ENCODE data around the gene PCDH20. TPM values are rescaled to one million over a fixed set of nuclear protein-coding genes. Genes with fewer than 3 reads are reported as not detected.

The PCDH20 gene
- total RNA-seq, 5 donors from 2014 or later (not counting 1 experiment from before 2014, with no cell fraction given): not detected

DNA sequence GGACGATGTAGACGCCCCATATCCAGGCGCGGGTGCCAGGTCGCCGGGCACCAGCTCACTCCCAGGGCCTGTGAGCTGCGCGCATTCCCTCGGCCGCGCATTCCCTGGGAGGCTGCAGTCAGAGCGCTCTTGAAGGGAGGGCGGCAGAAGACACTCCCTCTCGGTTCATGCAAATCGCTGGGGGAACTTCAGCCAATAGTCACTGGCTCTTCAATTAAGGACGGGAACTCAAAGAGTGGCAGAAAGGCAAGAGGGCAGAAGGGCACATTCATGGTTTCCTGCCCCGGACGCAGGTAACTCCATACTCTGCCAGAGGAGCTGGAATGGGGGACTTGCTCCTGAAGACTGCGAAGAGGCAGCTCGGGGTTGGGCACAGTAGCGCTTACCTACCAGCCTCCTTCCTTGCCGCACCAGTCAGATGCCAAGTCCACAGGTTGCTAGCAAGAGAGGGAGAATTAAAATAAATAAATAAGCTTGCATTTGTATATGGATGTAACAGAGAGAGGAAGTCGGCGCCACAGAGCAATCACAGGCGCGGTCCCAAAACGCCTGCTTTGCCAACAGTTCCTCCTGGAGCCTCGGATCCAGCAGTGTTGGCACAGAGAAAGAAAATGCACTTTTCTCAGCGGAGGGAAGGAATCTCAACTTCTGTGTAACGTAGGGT, 459 bp downstream of the PCDH20 start:
- 5% methylated on average over 27 of the region's 30 CpGs for WGBS (ENCODE audit: insufficient coverage)
- Histone ChIP-seq H3K36me3 (ENCODE audit: control insufficient read depth in 2 of 2, extremely low read depth in 1 of 2, insufficient read depth in 1 of 2, low read length in 1 of 2) (no peaks in the 10 kb centered on the region), H3K27me3 (replicated peaks in 1 of 2; ENCODE audit: control insufficient read depth in 2 of 2, extremely low read depth in 1 of 2, insufficient read depth in 2 of 2, low read length in 1 of 2) (peaks cover 3 to 22% of the 10 kb centered on the region in 2 experiments), H3K4me1 (ENCODE audit: control insufficient read depth in 1 of 2, extremely low read depth in 1 of 2, insufficient read depth in 2 of 2, low read length in 2 of 2) (no peaks in the 10 kb centered on the region), H3K9me3 (no peaks in the 10 kb centered on the region), H3K4me3 (ENCODE audit: control insufficient read depth in 1 of 2, extremely low read depth in 1 of 2, low read length in 1 of 2) (no peak overlapping the region), H3K27ac (ENCODE audit: low read length) (no peak overlapping the region)
- peaks cover 0 to 7% (median 3%) of the 10 kb centered on the region in 3 donors for H3K9me3 Mint-ChIP-seq
- no peak for ATAC-seq (replicated peaks in 1 of 4)
- H3K4me1 Mint-ChIP-seq: no peaks in the 10 kb centered on the region
- ChIA-PET CTCF (no interaction called here), POLR2A (no interaction called here)
- no peak overlapping the region for H3K4me3 Mint-ChIP-seq
- peaks cover 27 to 30% of the 10 kb centered on the region in 2 donors for H3K27me3 Mint-ChIP-seq
- DNase-seq: no peak
- no peaks in the 10 kb centered on the region for H3K36me3 Mint-ChIP-seq
- no peak overlapping the region for H3K27ac Mint-ChIP-seq

DNA sequence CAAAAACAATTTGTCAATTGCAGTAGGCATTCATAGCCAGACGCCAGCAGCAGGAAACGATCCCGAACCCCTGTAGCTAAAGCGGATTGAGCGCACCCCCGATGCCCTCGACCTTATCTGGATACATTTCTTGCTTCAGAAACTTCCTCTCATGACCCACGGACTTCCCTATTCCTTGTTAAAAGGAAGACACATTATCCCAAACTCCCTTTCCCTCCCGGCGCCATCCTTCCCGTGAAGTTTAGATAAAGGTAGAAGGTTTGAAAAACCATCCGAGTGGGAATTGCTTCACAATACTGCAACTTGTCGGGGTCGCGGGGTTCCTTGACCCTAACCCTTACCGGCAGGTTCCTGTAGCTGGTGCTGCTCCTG, 977 bp downstream of the PCDH20 start:
- Mint-ChIP-seq H3K4me3 (no peak overlapping the region), H3K9me3 (peaks cover 0 to 7% (median 3%) of the 10 kb centered on the region in 3 donors), H3K4me1 (no peaks in the 10 kb centered on the region), H3K36me3 (no peaks in the 10 kb centered on the region), H3K27ac (no peak overlapping the region), H3K27me3 (peaks cover 27 to 30% of the 10 kb centered on the region in 2 donors)
- Histone ChIP-seq H3K36me3 (ENCODE audit: control insufficient read depth in 2 of 2, extremely low read depth in 1 of 2, insufficient read depth in 1 of 2, low read length in 1 of 2) (no peaks in the 10 kb centered on the region), H3K27ac (ENCODE audit: low read length) (no peak overlapping the region), H3K27me3 (replicated peaks in 1 of 2; ENCODE audit: control insufficient read depth in 2 of 2, extremely low read depth in 1 of 2, insufficient read depth in 2 of 2, low read length in 1 of 2) (peaks cover 3 to 22% of the 10 kb centered on the region in 2 experiments), H3K4me1 (ENCODE audit: control insufficient read depth in 1 of 2, extremely low read depth in 1 of 2, insufficient read depth in 2 of 2, low read length in 2 of 2) (no peaks in the 10 kb centered on the region), H3K9me3 (no peaks in the 10 kb centered on the region), H3K4me3 (ENCODE audit: control insufficient read depth in 1 of 2, extremely low read depth in 1 of 2, low read length in 1 of 2) (no peak overlapping the region)
- 10% methylated on average over 5 of the region's 16 CpGs for WGBS (ENCODE audit: insufficient coverage)
- DNase-seq: no peak
- ChIA-PET CTCF (interaction anchor here in 1 of 2 donors (0.6 kb wide), 1 partner anchor 29 kb away, joined by 3 read pairs; no protein-coding TSS in a partner anchor), POLR2A (no interaction called here)
- no peak for ATAC-seq (replicated peaks in 1 of 4)

DNA sequence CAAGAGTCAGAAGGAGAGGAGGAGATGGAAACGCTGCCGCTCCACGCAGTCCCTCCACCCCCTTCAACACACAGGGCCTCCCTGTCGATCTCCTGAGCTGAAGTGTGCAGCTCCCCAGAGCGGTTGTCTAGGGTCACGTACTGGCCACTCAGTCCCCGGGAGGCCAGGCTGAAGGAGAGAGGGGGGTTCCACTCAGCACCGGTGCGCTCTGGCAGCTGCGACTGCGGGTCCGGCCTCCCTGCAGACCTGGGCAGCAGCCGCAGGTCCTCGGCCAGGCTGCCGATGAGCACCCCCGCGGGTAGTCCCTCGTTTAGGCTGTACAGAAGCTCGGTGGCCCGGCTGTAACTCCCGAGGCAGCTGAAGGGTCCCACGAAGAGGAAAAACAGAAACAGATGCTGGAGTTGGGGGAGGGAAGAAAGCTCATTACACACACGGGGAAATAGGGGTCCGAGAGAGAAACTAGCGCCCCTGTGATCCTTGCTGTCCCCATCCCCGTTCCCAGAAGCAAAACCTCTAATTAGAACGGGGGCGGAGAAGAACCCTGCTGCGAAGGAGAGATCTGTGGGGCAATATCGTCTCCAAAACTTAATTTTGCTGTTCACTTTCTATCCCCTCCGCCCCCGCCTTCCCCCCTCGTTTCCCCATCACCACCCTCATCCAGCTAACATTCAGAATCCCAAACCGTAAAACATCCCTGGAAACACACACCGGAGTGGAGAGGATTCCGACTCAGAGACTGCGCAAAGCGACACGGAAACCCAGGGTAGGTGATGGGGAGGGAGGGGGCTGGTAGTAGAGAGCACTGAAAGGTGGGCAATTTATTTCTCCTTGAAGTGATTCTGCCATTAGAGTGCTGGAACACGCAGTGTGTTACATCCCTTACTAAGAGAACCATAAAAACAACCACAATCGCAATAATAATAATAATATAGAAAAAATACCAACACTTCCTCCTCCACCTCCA, 1.8 kb downstream of the PCDH20 start:
- POLR2A ChIA-PET: no interaction called here
- Histone ChIP-seq H3K27ac (ENCODE audit: low read length) (no peak overlapping the region), H3K4me3 (ENCODE audit: control insufficient read depth in 1 of 2, extremely low read depth in 1 of 2, low read length in 1 of 2) (no peak overlapping the region), H3K27me3 (replicated peaks in 1 of 2; ENCODE audit: control insufficient read depth in 2 of 2, extremely low read depth in 1 of 2, insufficient read depth in 2 of 2, low read length in 1 of 2) (peaks cover 3 to 22% of the 10 kb centered on the region in 2 experiments), H3K9me3 (no peaks in the 10 kb centered on the region), H3K4me1 (ENCODE audit: control insufficient read depth in 1 of 2, extremely low read depth in 1 of 2, insufficient read depth in 2 of 2, low read length in 2 of 2) (no peaks in the 10 kb centered on the region), H3K36me3 (ENCODE audit: control insufficient read depth in 2 of 2, extremely low read depth in 1 of 2, insufficient read depth in 1 of 2, low read length in 1 of 2) (no peaks in the 10 kb centered on the region)
- Mint-ChIP-seq H3K27me3 (peaks cover 27 to 30% of the 10 kb centered on the region in 2 donors), H3K4me1 (no peaks in the 10 kb centered on the region), H3K27ac (no peak overlapping the region), H3K9me3 (peaks cover 0 to 7% (median 3%) of the 10 kb centered on the region in 3 donors), H3K36me3 (no peaks in the 10 kb centered on the region), H3K4me3 (no peak overlapping the region)
- CTCF ChIA-PET: interaction anchor here in 1 of 2 donors (0.6 kb wide), 1 partner anchor 28 kb away, joined by 3 read pairs; no protein-coding TSS in a partner anchor
- 3% methylated on average over 18 of the region's 41 CpGs for WGBS (ENCODE audit: insufficient coverage)
- DNase-seq (no peak), ATAC-seq (replicated peaks in 1 of 4) (no peak)

DNA sequence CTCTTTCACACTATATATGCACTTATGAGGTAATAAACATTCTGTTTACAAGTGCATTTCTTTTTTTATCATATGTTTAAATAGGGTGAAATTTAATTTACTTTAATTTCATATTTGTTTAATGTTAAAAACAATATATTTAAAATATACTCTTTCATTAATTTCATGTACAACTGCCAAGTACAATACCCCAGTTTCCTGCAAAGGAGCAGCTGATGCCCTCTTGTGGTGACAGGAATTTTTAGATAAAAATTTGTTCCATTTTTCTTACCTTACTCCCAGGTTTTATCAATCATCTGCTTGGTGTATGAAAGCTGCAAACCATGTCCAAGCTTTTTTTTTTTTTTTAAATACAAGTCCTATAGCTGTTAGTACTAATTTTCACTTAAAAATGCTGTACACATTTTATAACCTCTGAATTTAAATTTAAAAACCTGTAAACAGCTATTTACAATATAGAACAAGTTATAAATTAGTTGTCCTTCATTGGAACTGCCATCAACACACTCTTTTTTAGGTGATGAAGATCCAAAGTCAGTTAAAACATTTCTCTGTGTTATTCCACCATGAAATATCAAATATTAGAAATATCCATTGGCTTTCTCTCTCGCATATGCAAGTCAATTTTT, 4.9 kb downstream of the PCDH20 start:
- H3K27me3 ChIP-seq (replicated peaks in 1 of 2; ENCODE audit: control insufficient read depth in 2 of 2, extremely low read depth in 1 of 2, insufficient read depth in 2 of 2, low read length in 1 of 2): peaks cover 3 to 22% of the 10 kb centered on the region in 2 experiments
- Mint-ChIP-seq H3K36me3 (no peaks in the 10 kb centered on the region), H3K27me3 (peaks cover 17 to 28% of the 10 kb centered on the region in 2 donors), H3K9me3 (peaks cover 0 to 9% (median 3%) of the 10 kb centered on the region in 3 donors), H3K27ac (no peak overlapping the region), H3K4me3 (no peak overlapping the region), H3K4me1 (no peaks in the 10 kb centered on the region)
- DNase-seq (no peak), ATAC-seq (replicated peaks in 1 of 4) (no peak)
- H3K9me3 ChIP-seq: no peaks in the 10 kb centered on the region
- WGBS (ENCODE audit: insufficient coverage): no CpG with 5 or more reads among the region's 1 CpG
- no peaks in the 10 kb centered on the region for H3K4me1 ChIP-seq (ENCODE audit: control insufficient read depth in 1 of 2, extremely low read depth in 1 of 2, insufficient read depth in 2 of 2, low read length in 2 of 2)
- no peaks in the 10 kb centered on the region for H3K36me3 ChIP-seq (ENCODE audit: control insufficient read depth in 2 of 2, extremely low read depth in 1 of 2, insufficient read depth in 1 of 2, low read length in 1 of 2)
- ChIA-PET CTCF (no interaction called here), POLR2A (interaction anchor here in 1 of 2 donors (0.6 kb wide), 2 partner anchors 25 to 224 kb away, joined by 3 to 6 read pairs; no protein-coding TSS in a partner anchor)
- no peak overlapping the region for H3K27ac ChIP-seq (ENCODE audit: low read length)
- H3K4me3 ChIP-seq (ENCODE audit: control insufficient read depth in 1 of 2, extremely low read depth in 1 of 2, low read length in 1 of 2): no peak overlapping the region

DNA sequence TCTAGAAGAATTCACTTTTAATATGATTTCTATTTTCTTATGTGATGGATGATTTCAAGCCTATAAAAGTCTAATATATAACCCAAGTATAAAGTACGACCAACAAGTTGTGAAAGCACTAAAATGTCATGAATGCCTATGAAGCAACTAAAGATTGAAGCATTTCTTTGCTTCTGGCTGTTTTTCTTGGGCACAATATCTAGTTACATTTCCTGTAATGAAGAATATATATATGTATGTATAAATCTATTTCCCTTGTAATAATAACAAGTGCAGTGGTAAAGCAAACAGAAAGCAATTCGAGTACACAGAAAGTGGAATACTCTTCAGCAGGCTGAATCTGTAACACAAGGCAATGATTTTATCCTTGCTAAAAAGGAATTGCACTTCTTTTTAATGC, 5.4 kb downstream of the PCDH20 start:
- POLR2A ChIA-PET: interaction anchor here in 1 of 2 donors (0.6 kb wide), 1 partner anchor 24 kb away, joined by 3 read pairs; no protein-coding TSS in a partner anchor
- Histone ChIP-seq H3K27ac (ENCODE audit: low read length) (no peak overlapping the region), H3K4me1 (ENCODE audit: control insufficient read depth in 1 of 2, extremely low read depth in 1 of 2, insufficient read depth in 2 of 2, low read length in 2 of 2) (no peaks in the 10 kb centered on the region), H3K36me3 (ENCODE audit: control insufficient read depth in 2 of 2, extremely low read depth in 1 of 2, insufficient read depth in 1 of 2, low read length in 1 of 2) (no peaks in the 10 kb centered on the region), H3K9me3 (no peaks in the 10 kb centered on the region), H3K27me3 (replicated peaks in 1 of 2; ENCODE audit: control insufficient read depth in 2 of 2, extremely low read depth in 1 of 2, insufficient read depth in 2 of 2, low read length in 1 of 2) (peaks cover 3 to 20% of the 10 kb centered on the region in 2 experiments), H3K4me3 (ENCODE audit: control insufficient read depth in 1 of 2, extremely low read depth in 1 of 2, low read length in 1 of 2) (no peak overlapping the region)
- no peaks in the 10 kb centered on the region for H3K4me1 Mint-ChIP-seq
- H3K9me3 Mint-ChIP-seq: peaks cover 0 to 10% (median 3%) of the 10 kb centered on the region in 3 donors
- H3K27ac Mint-ChIP-seq: no peak overlapping the region
- H3K27me3 Mint-ChIP-seq: peaks cover 12 to 23% of the 10 kb centered on the region in 2 donors
- H3K4me3 Mint-ChIP-seq: no peak overlapping the region
- no CpG with 5 or more reads among the region's 2 CpGs for WGBS (ENCODE audit: insufficient coverage)
- H3K36me3 Mint-ChIP-seq: no peaks in the 10 kb centered on the region
- ATAC-seq (replicated peaks in 1 of 4): no peak
- CTCF ChIA-PET: no interaction called here
- no peak for DNase-seq

DNA sequence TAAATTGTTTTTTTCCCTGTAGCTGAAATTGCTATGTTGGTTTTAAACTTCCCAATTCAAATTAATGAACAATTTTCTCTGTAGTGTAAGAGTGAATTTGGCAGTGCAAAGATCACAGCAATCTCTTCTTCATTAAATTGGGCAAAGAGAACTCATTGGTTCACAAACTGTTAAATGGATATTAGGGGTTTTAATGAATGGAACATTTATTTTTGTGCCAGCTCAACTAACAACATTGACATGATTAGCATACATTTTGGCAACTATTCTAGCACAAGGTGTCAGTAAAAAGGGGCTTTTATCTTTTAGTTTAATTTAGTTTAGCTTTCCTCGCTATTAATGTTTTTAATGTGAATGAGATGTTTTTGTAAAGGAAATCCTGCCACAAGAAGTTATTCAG, 7.1 kb downstream of the PCDH20 start:
- no CpG with 5 or more reads among the region's 1 CpG for WGBS (ENCODE audit: insufficient coverage)
- no peaks in the 10 kb centered on the region for H3K36me3 Mint-ChIP-seq
- H3K36me3 ChIP-seq (ENCODE audit: control insufficient read depth in 2 of 2, extremely low read depth in 1 of 2, insufficient read depth in 1 of 2, low read length in 1 of 2): no peaks in the 10 kb centered on the region
- peaks cover 0 to 10% (median 5%) of the 10 kb centered on the region in 3 donors for H3K9me3 Mint-ChIP-seq
- H3K4me3 Mint-ChIP-seq: no peak overlapping the region
- H3K27ac ChIP-seq (ENCODE audit: low read length): no peak overlapping the region
- no peaks in the 10 kb centered on the region for H3K9me3 ChIP-seq
- no peak overlapping the region for H3K4me3 ChIP-seq (ENCODE audit: control insufficient read depth in 1 of 2, extremely low read depth in 1 of 2, low read length in 1 of 2)
- peaks cover 3 to 14% of the 10 kb centered on the region in 2 donors for H3K27me3 Mint-ChIP-seq
- POLR2A ChIA-PET: no interaction called here
- DNase-seq: no peak
- no peak for ATAC-seq (replicated peaks in 1 of 4)
- no peaks in the 10 kb centered on the region for H3K4me1 Mint-ChIP-seq
- H3K4me1 ChIP-seq (ENCODE audit: control insufficient read depth in 1 of 2, extremely low read depth in 1 of 2, insufficient read depth in 2 of 2, low read length in 2 of 2): no peaks in the 10 kb centered on the region
- peaks cover 0 to 6% of the 10 kb centered on the region in 2 experiments for H3K27me3 ChIP-seq (replicated peaks in 1 of 2; ENCODE audit: control insufficient read depth in 2 of 2, extremely low read depth in 1 of 2, insufficient read depth in 2 of 2, low read length in 1 of 2)
- CTCF ChIA-PET: interaction anchor here in 1 of 2 donors (0.7 kb wide), 1 partner anchor 75 kb away, joined by 5 read pairs; no protein-coding TSS in a partner anchor
- no peak overlapping the region for H3K27ac Mint-ChIP-seq
